Esophagus squamous epithelium (tissue), 5 donors: ENCODE measurements around the gene AEBP1. TPM values are rescaled to one million over a fixed set of nuclear protein-coding genes. Genes with fewer than 3 reads are reported as not detected.

Source experiments
- DNase-seq: peaks from one replicate; lab custom pipeline; 2025; lab: John Stamatoyannopoulos, UW
- H3K27ac ChIP-seq, 4 donors: fragments of 200-600 bp; sonication (generic); one replicate each; pipeline ENCODE4 v1.5.1; 2016 to 2019; ENCODE audit warnings: mild to moderate bottlenecking in 1 of 4
- H3K27me3 ChIP-seq, 4 donors: fragments of 200-600 bp; sonication (generic); 1 replicate in 3 of 4; 2 replicates in 1 of 4; pipeline versions ENCODE4 v1.5.1 to v1.6.0; 2017 to 2021; ENCODE audit warnings: antibody characterized with exemption in 1 of 4
- H3K36me3 ChIP-seq, 3 donors: fragments of 200-600 bp; sonication (generic); one replicate each; pipeline ENCODE4 v1.5.1; 2016 to 2019
- H3K4me1 ChIP-seq, 3 donors: fragments of 200-600 bp; sonication (generic); one replicate each; pipeline ENCODE4 v1.5.1; 2017 to 2019
- H3K4me3 ChIP-seq, 4 donors: fragments of 200-600 bp; sonication (generic); 1 replicate in 3 of 4; 2 replicates in 1 of 4; pipeline ENCODE4 v1.5.1; 2016 to 2019; ENCODE audit warnings: mild to moderate bottlenecking in 2 of 4, moderate library complexity in 1 of 4
- H3K9me3 ChIP-seq, 3 donors: fragments of 200-600 bp; sonication (generic); one replicate each; pipeline ENCODE4 v1.5.1; 2016 to 2019
- POLR2A ChIP-seq, 4 donors: fragments of 450-650 bp; IDR thresholded peaks; one replicate each; pipeline ENCODE4 v1.6.1; 2017; ENCODE audit warnings: antibody characterized with exemption in 4 of 4, mild to moderate bottlenecking in 4 of 4, moderate library complexity in 3 of 4
- WGBS, 2 donors: methylation state at CpG; one replicate each; pipeline ENCODE4 v1.1.5; 2018; 5-methylcytosine and 5-hydroxymethylcytosine counted together
- intact Hi-C: fragments of 100-400 bp; cut with DNase I; formaldehyde crosslinking; loops from one replicate; pipeline ENCODE4 v1.15.0; 2022
- total RNA-seq, 4 donors: library from RNA; depleted of rRNA; stranded (reverse); fragments of >200 nt; gene quantifications; one replicate each; pipeline ENCODE4 v1.1.0, GENCODE V29; 2016
- TF ChIP-seq, protein P1 (sequence below), 6 experiments: fragments of 450-650 bp in 4 of 6; fragments of 200-600 bp in 2 of 6; sonication (generic) in 2 of 6; IDR thresholded peaks; one replicate each; pipeline ENCODE4 v1.5.1; 2016 to 2019; ENCODE audit warnings: antibody characterized with exemption in 6 of 6, mild to moderate bottlenecking in 4 of 6, moderate library complexity in 4 of 6
- donor health status: DM: yes; HTN: yes; CAD: no.

Gene AEBP1
- total RNA-seq, 4 donors from 2014 or later, result 4.6 to 83.9 (median 25.2) TPM

- Histone ChIP-seq H3K27me3 (no peaks in the 10 kb centered on the region), H3K4me1 (peaks cover 40 to 97% (median 46%) of the 10 kb centered on the region in 3 donors), H3K27ac (peak overlapping the region; percentile 5 to 88 (median 56)), H3K36me3 (peaks cover 38 to 86% (median 47%) of the 10 kb centered on the region in 3 donors), H3K9me3 (no peaks in the 10 kb centered on the region), H3K4me3 (no peak overlapping the region)
- intact Hi-C loops, result no loop called here
- 89% methylated on average over 5 of the region's 20 CpGs; no CpG with 5 or more reads in 1 of the 2 donors for WGBS, 2 donors
- DNase-seq, result no peak
- TF ChIP-seq, protein P1, sequence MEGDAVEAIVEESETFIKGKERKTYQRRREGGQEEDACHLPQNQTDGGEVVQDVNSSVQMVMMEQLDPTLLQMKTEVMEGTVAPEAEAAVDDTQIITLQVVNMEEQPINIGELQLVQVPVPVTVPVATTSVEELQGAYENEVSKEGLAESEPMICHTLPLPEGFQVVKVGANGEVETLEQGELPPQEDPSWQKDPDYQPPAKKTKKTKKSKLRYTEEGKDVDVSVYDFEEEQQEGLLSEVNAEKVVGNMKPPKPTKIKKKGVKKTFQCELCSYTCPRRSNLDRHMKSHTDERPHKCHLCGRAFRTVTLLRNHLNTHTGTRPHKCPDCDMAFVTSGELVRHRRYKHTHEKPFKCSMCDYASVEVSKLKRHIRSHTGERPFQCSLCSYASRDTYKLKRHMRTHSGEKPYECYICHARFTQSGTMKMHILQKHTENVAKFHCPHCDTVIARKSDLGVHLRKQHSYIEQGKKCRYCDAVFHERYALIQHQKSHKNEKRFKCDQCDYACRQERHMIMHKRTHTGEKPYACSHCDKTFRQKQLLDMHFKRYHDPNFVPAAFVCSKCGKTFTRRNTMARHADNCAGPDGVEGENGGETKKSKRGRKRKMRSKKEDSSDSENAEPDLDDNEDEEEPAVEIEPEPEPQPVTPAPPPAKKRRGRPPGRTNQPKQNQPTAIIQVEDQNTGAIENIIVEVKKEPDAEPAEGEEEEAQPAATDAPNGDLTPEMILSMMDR (IDR thresholded peaks at IDR 0.05), result no peak
- TF ChIP-seq POLR2A (IDR thresholded peaks at IDR 0.05), result no peak
Measured at GRCh38 chr7:44076101-44076895, 27.8 kb upstream of the AEBP1 start.

GRCh38 chr7:44077061-44077460 lies 27.1 kb upstream of the AEBP1 start:
- 85 to 88% methylated on average over 9 of the region's 9 CpGs for WGBS, 2 donors
- Histone ChIP-seq H3K4me1 (peaks cover 36 to 97% (median 44%) of the 10 kb centered on the region in 3 donors), H3K36me3 (peaks cover 38 to 86% (median 47%) of the 10 kb centered on the region in 3 donors), H3K27me3 (no peaks in the 10 kb centered on the region), H3K9me3 (no peaks in the 10 kb centered on the region), H3K4me3 (no peak overlapping the region), H3K27ac (peak overlapping the region in 2 of 4 donors; percentile 1 to 8)
- intact Hi-C loops, result no loop called here
- no peak for TF ChIP-seq POLR2A (IDR thresholded peaks at IDR 0.05)
- TF ChIP-seq, protein P1 (IDR thresholded peaks at IDR 0.05), result no peak
- DNase-seq, result no peak

DNA sequence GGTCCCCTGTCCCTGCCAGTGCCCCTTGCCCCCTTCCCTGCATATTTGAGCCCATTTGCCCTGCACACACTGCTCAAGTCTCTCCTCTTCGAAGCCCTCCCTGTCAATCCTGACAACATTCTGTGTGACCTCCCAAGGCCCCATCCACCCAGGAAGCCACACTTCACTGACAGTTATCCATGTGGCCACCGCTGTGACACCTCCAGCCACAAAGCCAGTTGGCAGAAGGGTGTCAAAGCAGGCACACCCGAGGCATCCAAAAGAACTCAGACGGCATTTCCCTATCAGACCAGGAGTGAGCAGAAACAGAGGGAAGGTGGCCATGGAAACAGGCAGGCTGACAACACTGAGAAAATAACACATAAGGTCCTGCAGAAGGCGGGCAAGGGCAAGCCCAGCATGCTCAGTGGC lies 26.5 kb upstream of the AEBP1 start:
- no peak overlapping the region for H3K4me3 ChIP-seq
- no peaks in the 10 kb centered on the region for H3K27me3 ChIP-seq
- intact Hi-C loops, result no loop called here
- peak overlapping the region in 2 of 4 donors; percentile 7 to 8 for H3K27ac ChIP-seq
- TF ChIP-seq, protein P1 (IDR thresholded peaks at IDR 0.05), result no peak
- TF ChIP-seq POLR2A (IDR thresholded peaks at IDR 0.05), result no peak
- no peak for DNase-seq
- no peaks in the 10 kb centered on the region for H3K9me3 ChIP-seq
- 51 to 54% methylated on average over 4 to 5 of the region's 5 CpGs for WGBS, 2 donors
- H3K36me3 ChIP-seq, result peaks cover 38 to 82% (median 47%) of the 10 kb centered on the region in 3 donors
- peaks cover 30 to 91% (median 38%) of the 10 kb centered on the region in 3 donors for H3K4me1 ChIP-seq

DNA sequence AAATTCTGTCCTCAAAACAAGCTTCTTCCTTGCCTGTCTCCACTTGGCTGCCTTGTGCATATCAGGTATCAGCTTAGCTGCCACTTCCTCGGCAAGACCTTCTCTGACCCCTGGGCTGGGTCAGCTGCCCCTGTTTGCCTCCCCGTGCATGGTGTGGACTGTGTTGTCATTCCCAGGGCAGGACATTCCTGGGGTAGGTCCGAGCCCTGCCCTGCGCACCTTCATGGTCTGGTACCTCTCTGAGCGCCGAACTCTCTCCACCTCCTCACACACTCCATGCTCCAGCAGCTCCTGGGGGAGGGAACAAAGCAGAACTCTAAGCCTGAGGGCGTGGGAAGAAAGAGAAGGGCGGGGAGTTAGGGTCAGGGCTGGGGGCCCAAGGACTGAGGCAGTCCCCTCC lies 25.6 kb upstream of the AEBP1 start:
- Histone ChIP-seq H3K27ac (no peak overlapping the region), H3K4me3 (no peak overlapping the region), H3K4me1 (peaks cover 22 to 90% (median 29%) of the 10 kb centered on the region in 3 donors), H3K27me3 (no peaks in the 10 kb centered on the region), H3K36me3 (peaks cover 33 to 73% (median 47%) of the 10 kb centered on the region in 3 donors), H3K9me3 (no peaks in the 10 kb centered on the region)
- intact Hi-C loops, result no loop called here
- 73 to 74% methylated on average over 3 to 4 of the region's 8 CpGs for WGBS, 2 donors
- TF ChIP-seq POLR2A (IDR thresholded peaks at IDR 0.05), result no peak
- TF ChIP-seq, protein P1 (IDR thresholded peaks at IDR 0.05), result no peak
- DNase-seq, result no peak

DNA sequence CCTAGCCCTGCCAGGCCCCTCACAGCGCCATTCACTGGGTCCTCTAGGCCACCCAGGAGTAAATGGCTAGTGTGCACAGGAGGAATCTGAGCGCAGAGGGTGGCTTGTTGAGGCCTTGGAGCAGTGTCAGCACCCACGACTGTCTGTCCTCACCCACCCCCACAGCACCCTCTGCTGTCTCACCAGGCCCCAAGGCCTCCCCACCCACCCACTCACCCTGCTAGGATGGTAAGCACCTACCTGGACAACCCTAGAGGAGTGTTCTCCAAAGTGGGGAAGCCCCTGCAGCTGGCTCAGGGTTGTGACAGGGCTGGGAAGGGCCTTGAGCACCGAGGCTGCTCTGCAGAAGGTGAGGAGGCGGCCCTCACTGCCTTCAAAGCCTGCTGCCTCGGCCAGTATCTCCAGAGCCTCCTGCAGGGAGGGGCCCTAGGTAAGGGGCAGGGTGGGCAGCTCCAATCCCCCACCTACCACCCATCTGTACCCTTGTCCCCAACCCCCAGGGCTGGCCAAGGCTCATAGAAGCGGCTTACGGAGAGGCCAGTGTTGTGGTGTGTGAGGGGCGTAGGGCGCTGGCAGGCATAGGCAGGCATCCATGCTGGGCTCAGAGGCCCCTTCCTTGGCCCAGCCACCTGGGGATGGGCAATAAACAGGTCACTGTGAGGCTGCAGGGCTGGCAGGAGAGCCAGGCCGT lies 24.7 kb upstream of the AEBP1 start:
- Histone ChIP-seq H3K9me3 (no peaks in the 10 kb centered on the region), H3K4me1 (peaks cover 12 to 90% (median 23%) of the 10 kb centered on the region in 3 donors)

More for the DNA sequence above, 24.7 kb upstream of the AEBP1 start:
- no peaks in the 10 kb centered on the region for H3K27me3 ChIP-seq
- no peak overlapping the region for H3K4me3 ChIP-seq
- no peak overlapping the region for H3K27ac ChIP-seq
- TF ChIP-seq, protein P1 (IDR thresholded peaks at IDR 0.05), result no peak
- no peak for TF ChIP-seq POLR2A (IDR thresholded peaks at IDR 0.05)
- peaks cover 33 to 64% (median 47%) of the 10 kb centered on the region in 3 donors for H3K36me3 ChIP-seq
- no CpG with 5 or more reads among the region's 11 CpGs for WGBS, 2 donors
- no peak for DNase-seq
- intact Hi-C loops, result no loop called here
